Measurements from ENCODE around the gene RPL37A. TPM values are rescaled to one million over a fixed set of nuclear protein-coding genes. Genes with fewer than 3 reads are reported as not detected.
A peak's percentile ranks its signal among the peaks of the same experiment; 100 is the strongest.

The RPL37A gene
- polyA plus RNA-seq, 3 donors = 1,504 to 1,660 (median 1,597) TPM

- peak overlapping the region; percentile 35 to 75 (median 46) for H3K4me3 ChIP-seq (replicated peaks in 1 of 3; ENCODE audit: low read depth in 2 of 3, low read length in 3 of 3)
- no peaks in the 10 kb centered on the region for H3K27me3 ChIP-seq (ENCODE audit: control insufficient read depth in 2 of 2, insufficient read depth in 2 of 2, low read length in 2 of 2)
- no peak overlapping the region for H3K9ac ChIP-seq (ENCODE audit: insufficient read depth, low read length, poor library complexity, severe bottlenecking)
- H3K4me1 Mint-ChIP-seq = peaks cover 37% of the 10 kb centered on the region
- H3K79me2 ChIP-seq (ENCODE audit: insufficient read depth, low read length) = no peaks in the 10 kb centered on the region
- H3K27ac Mint-ChIP-seq = peak overlapping the region; percentile 82 to 94 (median 88)
- H2AFZ ChIP-seq (ENCODE audit: insufficient read depth, low read depth, low read length, poor library complexity, severe bottlenecking) = peak overlapping the region; percentile 79
- peak overlapping the region; percentile 76 to 92 for H3K4me3 Mint-ChIP-seq
- no peaks in the 10 kb centered on the region for H3K9me3 Mint-ChIP-seq
- no peak for TF ChIP-seq CTCF (IDR thresholded peaks at IDR 0.05)
- H4K20me1 ChIP-seq (ENCODE audit: insufficient read depth, low read length) = no peaks in the 10 kb centered on the region
- peak; percentile 62 to 68 (median 65) for DNase-seq
- H3K4me1 ChIP-seq (ENCODE audit: control insufficient read depth in 1 of 2, insufficient read depth in 2 of 2, low read length in 2 of 2) = peaks cover 42 to 45% of the 10 kb centered on the region in 2 donors
- H3K27me3 Mint-ChIP-seq (ENCODE audit: low read depth in 3 of 3) = no peaks in the 10 kb centered on the region
- no peaks in the 10 kb centered on the region for H3K9me3 ChIP-seq (replicated peaks in 1 of 2; ENCODE audit: control insufficient read depth in 1 of 2, insufficient read depth in 1 of 2, low read length in 2 of 2)
- peak overlapping the region; percentile 86 for H3K4me2 ChIP-seq (replicated peaks; ENCODE audit: extremely low read depth, low read length, poor library complexity, severe bottlenecking)
- H3K36me3 ChIP-seq (replicated peaks in 1 of 2; ENCODE audit: control insufficient read depth in 1 of 2, insufficient read depth in 2 of 2, low read length in 2 of 2) = peaks cover 6 to 34% of the 10 kb centered on the region in 2 donors
- WGBS (ENCODE audit: insufficient coverage) = 0% methylated on average over 8 of the region's 12 CpGs
- peak overlapping the region; percentile 56 to 71 for H3K27ac ChIP-seq (ENCODE audit: low read depth in 1 of 2, low read length in 2 of 2)
- H3K36me3 Mint-ChIP-seq = peaks cover 22 to 40% of the 10 kb centered on the region in 2 donors
- intact Hi-C loops (cut with micrococcal nuclease) = no loop called here
Observed at GRCh38 chr2:216474925-216475670, 23.5 kb upstream of the RPL37A start.

GRCh38 chr2:216475767-216476166 lies 22.9 kb upstream of the RPL37A start:
- TF ChIP-seq CTCF (IDR thresholded peaks at IDR 0.05) = peak; percentile 15
- no peak overlapping the region for H2AFZ ChIP-seq (ENCODE audit: insufficient read depth, low read depth, low read length, poor library complexity, severe bottlenecking)
- no peaks in the 10 kb centered on the region for H4K20me1 ChIP-seq (ENCODE audit: insufficient read depth, low read length)
- no peaks in the 10 kb centered on the region for H3K9me3 ChIP-seq (replicated peaks in 1 of 2; ENCODE audit: control insufficient read depth in 1 of 2, insufficient read depth in 1 of 2, low read length in 2 of 2)
- no peaks in the 10 kb centered on the region for H3K9me3 Mint-ChIP-seq
- H3K4me3 Mint-ChIP-seq = peak overlapping the region; percentile 76 to 92
- H3K27me3 Mint-ChIP-seq (ENCODE audit: low read depth in 3 of 3) = no peaks in the 10 kb centered on the region
- no peaks in the 10 kb centered on the region for H3K79me2 ChIP-seq (ENCODE audit: insufficient read depth, low read length)
- H3K9ac ChIP-seq (ENCODE audit: insufficient read depth, low read length, poor library complexity, severe bottlenecking) = no peak overlapping the region
- peak in 2 of 3 donors; percentile 27 to 41 for DNase-seq
- H3K27me3 ChIP-seq (ENCODE audit: control insufficient read depth in 2 of 2, insufficient read depth in 2 of 2, low read length in 2 of 2) = no peaks in the 10 kb centered on the region
- intact Hi-C loops (cut with micrococcal nuclease) = no loop called here
- WGBS (ENCODE audit: insufficient coverage) = 62% methylated on average over 6 of the region's 6 CpGs
- H3K4me3 ChIP-seq (replicated peaks in 1 of 3; ENCODE audit: low read depth in 2 of 3, low read length in 3 of 3) = peak overlapping the region in 1 of 3 experiments; percentile 75
- H3K4me1 ChIP-seq (ENCODE audit: control insufficient read depth in 1 of 2, insufficient read depth in 2 of 2, low read length in 2 of 2) = peaks cover 42 to 45% of the 10 kb centered on the region in 2 donors
- H3K36me3 ChIP-seq (replicated peaks in 1 of 2; ENCODE audit: control insufficient read depth in 1 of 2, insufficient read depth in 2 of 2, low read length in 2 of 2) = peaks cover 6 to 34% of the 10 kb centered on the region in 2 donors
- H3K4me1 Mint-ChIP-seq = peaks cover 37% of the 10 kb centered on the region
- peaks cover 28 to 38% of the 10 kb centered on the region in 2 donors for H3K36me3 Mint-ChIP-seq
- peak overlapping the region; percentile 86 for H3K4me2 ChIP-seq (replicated peaks; ENCODE audit: extremely low read depth, low read length, poor library complexity, severe bottlenecking)
- peak overlapping the region; percentile 82 to 94 (median 88) for H3K27ac Mint-ChIP-seq
- H3K27ac ChIP-seq (ENCODE audit: low read depth in 1 of 2, low read length in 2 of 2) = peak overlapping the region; percentile 56 to 71

Data from CD14-positive monocyte (primary cell).